HL-60 (cell line): ENCODE results near the gene PLEKHB1.

Experiments used
- DNase-seq, 2 experiments: peaks; one replicate each; pipeline ENCODE4 v3.0.0-alpha.2; 2010 to 2020; ENCODE audit warnings: low read depth in 1 of 2, low spot score in 1 of 2
- H3K27ac ChIP-seq: fragments of 250-450 bp; sonication (Bioruptor Pico); replicated peaks from 2 replicates; pipeline ENCODE4 v1.5.1; 2020; ENCODE audit warnings: mild to moderate bottlenecking, moderate library complexity
- H3K27me3 ChIP-seq: fragments of 250-450 bp; sonication (Bioruptor Pico); 2 replicates; pipeline ENCODE4 v1.5.1; 2021; ENCODE audit warnings: mild to moderate bottlenecking, moderate library complexity; ENCODE audit not compliant: insufficient read depth, poor library complexity, severe bottlenecking
- H3K4me3 ChIP-seq: replicated peaks from 2 replicates; pipeline ENCODE4 v1.5.1; 2011; ENCODE audit warnings: mild to moderate bottlenecking, control low read depth, low read length; ENCODE audit not compliant: insufficient read depth
- GABPA ChIP-seq: IDR thresholded peaks from 2 replicates; pipeline ENCODE4 v1.6.1; 2012; ENCODE audit warnings: low read depth
- POLR2AphosphoS5 ChIP-seq: IDR thresholded peaks from 2 replicates; pipeline ENCODE4 v1.6.1; 2012; ENCODE audit warnings: low read depth
- SPI1 ChIP-seq: IDR thresholded peaks from 2 replicates; pipeline ENCODE4 v1.6.1; 2012; ENCODE audit warnings: low read depth, mild to moderate bottlenecking, borderline replicate concordance
- long read RNA-seq: library from polyadenylated mRNA; unstranded; transcript quantifications from one replicate; pipeline ENCODE4 v2.0.0, GENCODE V29; 2020
- TF ChIP-seq, protein P1 (sequence below): IDR thresholded peaks from one replicate; pipeline ENCODE4 v1.5.1; 2011; ENCODE audit warnings: low read length, control low read depth, inconsistent platforms; ENCODE audit not compliant: insufficient read depth
- TF ChIP-seq, protein P2 (sequence below): IDR thresholded peaks from 2 replicates; pipeline ENCODE4 v1.6.1; 2012; ENCODE audit warnings: low read depth; ENCODE audit not compliant: insufficient replicate concordance

Gene PLEKHB1, protein sequence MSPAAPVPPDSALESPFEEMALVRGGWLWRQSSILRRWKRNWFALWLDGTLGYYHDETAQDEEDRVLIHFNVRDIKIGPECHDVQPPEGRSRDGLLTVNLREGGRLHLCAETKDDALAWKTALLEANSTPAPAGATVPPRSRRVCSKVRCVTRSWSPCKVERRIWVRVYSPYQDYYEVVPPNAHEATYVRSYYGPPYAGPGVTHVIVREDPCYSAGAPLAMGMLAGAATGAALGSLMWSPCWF
- long read RNA-seq, result 0 reads

DNA sequence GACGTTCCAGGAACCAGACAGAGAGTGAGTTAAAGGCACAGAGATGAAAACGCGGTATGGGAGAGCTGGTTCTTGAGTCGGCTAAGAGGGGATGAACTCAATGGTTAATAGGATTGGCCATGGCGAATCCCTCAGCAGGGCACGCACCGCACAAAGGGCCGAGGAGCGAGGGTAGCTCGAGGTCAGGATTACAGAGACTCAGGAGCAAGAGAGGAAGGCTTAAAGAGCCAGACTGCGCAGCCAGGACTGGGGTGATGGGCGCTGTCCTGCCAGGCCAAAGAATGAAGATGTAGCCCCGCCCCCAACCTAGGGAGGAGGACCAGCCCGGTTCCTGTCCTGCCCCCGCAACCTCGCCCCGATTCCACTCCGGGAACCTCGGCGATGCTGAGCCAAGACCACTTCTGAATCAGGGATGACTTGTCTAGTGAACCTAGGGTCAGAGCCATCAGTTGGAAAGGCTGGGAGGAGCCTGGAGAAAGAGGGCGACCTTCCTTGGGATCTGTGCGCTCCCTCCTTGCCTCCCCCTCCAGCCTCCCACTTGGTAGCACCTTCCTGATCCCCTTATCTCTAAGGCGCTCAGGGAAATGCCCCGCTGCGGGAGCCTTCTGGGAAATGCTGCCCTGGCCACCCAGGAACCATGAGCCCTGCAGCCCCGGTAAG is at the start of gene PLEKHB1:
Gene PLEKHB1, plus strand, starts transcription at position 610 of the 660 bp plus-strand sequence. Its CDS starts 28 bp downstream, at position 638.
- Histone ChIP-seq H3K27me3 (no peaks in the 10 kb centered on the region), H3K27ac (no peak within 1 kb of the TSS), H3K4me3 (no peak within 1 kb of the TSS)
- TF ChIP-seq, protein P1, sequence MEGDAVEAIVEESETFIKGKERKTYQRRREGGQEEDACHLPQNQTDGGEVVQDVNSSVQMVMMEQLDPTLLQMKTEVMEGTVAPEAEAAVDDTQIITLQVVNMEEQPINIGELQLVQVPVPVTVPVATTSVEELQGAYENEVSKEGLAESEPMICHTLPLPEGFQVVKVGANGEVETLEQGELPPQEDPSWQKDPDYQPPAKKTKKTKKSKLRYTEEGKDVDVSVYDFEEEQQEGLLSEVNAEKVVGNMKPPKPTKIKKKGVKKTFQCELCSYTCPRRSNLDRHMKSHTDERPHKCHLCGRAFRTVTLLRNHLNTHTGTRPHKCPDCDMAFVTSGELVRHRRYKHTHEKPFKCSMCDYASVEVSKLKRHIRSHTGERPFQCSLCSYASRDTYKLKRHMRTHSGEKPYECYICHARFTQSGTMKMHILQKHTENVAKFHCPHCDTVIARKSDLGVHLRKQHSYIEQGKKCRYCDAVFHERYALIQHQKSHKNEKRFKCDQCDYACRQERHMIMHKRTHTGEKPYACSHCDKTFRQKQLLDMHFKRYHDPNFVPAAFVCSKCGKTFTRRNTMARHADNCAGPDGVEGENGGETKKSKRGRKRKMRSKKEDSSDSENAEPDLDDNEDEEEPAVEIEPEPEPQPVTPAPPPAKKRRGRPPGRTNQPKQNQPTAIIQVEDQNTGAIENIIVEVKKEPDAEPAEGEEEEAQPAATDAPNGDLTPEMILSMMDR, result no peak
- TF ChIP-seq, protein P2, sequence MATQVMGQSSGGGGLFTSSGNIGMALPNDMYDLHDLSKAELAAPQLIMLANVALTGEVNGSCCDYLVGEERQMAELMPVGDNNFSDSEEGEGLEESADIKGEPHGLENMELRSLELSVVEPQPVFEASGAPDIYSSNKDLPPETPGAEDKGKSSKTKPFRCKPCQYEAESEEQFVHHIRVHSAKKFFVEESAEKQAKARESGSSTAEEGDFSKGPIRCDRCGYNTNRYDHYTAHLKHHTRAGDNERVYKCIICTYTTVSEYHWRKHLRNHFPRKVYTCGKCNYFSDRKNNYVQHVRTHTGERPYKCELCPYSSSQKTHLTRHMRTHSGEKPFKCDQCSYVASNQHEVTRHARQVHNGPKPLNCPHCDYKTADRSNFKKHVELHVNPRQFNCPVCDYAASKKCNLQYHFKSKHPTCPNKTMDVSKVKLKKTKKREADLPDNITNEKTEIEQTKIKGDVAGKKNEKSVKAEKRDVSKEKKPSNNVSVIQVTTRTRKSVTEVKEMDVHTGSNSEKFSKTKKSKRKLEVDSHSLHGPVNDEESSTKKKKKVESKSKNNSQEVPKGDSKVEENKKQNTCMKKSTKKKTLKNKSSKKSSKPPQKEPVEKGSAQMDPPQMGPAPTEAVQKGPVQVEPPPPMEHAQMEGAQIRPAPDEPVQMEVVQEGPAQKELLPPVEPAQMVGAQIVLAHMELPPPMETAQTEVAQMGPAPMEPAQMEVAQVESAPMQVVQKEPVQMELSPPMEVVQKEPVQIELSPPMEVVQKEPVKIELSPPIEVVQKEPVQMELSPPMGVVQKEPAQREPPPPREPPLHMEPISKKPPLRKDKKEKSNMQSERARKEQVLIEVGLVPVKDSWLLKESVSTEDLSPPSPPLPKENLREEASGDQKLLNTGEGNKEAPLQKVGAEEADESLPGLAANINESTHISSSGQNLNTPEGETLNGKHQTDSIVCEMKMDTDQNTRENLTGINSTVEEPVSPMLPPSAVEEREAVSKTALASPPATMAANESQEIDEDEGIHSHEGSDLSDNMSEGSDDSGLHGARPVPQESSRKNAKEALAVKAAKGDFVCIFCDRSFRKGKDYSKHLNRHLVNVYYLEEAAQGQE, result no peak
- no peak for TF ChIP-seq POLR2AphosphoS5
- no peak for TF ChIP-seq GABPA
- no peak for TF ChIP-seq SPI1
- DNase-seq, result no peak

DNA sequence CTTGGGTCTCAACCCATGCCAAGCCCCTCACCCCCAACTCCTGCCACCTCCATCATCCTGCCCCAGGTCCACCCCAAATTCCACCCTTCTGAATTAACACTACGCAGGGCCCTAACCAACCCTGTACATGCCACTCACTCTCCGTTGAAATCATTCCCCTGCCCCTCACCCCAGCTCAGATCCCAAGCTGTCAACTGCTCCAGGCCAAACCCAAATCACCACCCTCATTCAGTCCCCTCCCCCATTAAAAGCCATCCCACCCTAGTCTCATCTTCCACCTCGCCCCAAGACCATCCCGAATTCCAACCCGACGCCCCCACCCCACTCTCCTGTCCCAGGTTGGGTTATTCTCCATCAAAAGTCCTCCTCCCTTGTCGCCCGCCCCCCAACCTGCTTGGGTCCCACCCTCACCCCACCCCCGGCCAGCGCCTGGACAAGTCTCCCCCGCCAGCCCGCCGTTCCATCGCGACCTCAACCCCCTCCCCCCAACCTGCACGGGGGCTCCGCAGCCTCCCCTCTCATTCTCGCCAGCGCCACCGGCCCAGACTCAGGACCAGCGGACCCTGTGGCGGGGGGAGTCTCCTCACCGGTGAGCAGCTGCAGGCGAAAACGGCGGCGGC is 48.9 kb upstream of the PLEKHB1 start:
- peak overlapping the region; percentile 68 for H3K27ac ChIP-seq
- TF ChIP-seq, protein P1, result no peak
- TF ChIP-seq POLR2AphosphoS5 (no peak), SPI1 (no peak), GABPA (no peak)
- TF ChIP-seq, protein P2, result no peak
- DNase-seq, result peak in 1 of 2 experiments; percentile 10
- H3K4me3 ChIP-seq, result peak overlapping the region; percentile 96
- no peaks in the 10 kb centered on the region for H3K27me3 ChIP-seq

DNA sequence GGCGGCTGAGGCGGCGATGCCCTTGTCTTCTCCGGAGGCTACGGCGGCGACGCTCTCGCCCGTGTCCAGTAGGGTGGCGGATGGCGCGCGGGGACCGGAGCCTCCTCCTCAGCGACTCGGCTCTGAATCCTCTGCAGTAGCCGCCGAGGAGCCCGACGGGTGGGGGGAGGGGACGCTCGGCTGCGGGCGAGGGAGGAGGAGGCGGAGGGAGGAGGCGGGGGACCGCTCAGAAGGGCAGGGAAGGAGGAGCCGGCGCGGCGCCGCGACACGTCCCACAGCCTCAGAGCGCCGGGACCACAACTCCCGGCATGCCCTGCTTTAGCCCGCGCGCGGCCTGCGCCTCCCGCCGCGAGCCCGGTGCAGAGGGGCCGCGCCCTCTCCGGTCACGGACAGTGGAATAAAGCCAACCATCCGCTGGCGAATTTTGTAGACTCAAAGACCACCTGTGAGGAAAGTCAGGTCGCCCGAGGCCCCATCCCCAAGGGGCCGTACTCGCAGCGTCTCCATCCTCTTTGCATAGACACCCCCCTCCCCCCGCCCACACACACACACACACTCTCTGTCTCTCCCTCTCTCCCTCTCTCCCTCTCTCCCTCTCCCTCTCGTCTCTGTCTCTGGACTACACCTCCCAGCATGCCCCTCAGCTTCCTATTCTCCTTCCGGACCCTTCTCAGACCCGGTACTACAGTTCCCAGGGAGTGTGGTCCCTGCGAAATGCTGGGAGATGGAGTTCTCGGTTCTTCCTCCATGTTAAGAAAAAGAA is 48.2 kb upstream of the PLEKHB1 start, which contains the start of gene FAM168A:
Gene FAM168A, minus strand, starts transcription at position 157 of the 763 bp plus-strand sequence. CDS start 129,638 bp downstream, outside the sequence.
- Histone ChIP-seq H3K27ac (peak within 1 kb of the TSS; percentile 68), H3K27me3 (no peaks in the 10 kb centered on the region), H3K4me3 (peak within 1 kb of the TSS; percentile 96)
- DNase-seq, result peak; percentile 94 to 96
- TF ChIP-seq, protein P2, result peak; percentile 23
- TF ChIP-seq POLR2AphosphoS5 (peak; percentile 68), GABPA (peak; percentile 90), SPI1 (peak; percentile 30; the same call in 1 of the 2 replicates)
- TF ChIP-seq, protein P1, result no peak
